Stimulated activated CD4-positive, alpha-beta T cell treated with anti-CD3 and anti-CD28 coated beads, Interleukin-15, amount 100 ng/mL, for 24 hours (primary cell): Measurements from ENCODE around the gene NEDD8.
"Not testable (repeated sequence)": the region's sequence is repeated elsewhere in the genome, so short reads cannot be mapped to it uniquely, and the experiment has no call there.

Experiments
- DNase-seq: peaks from one replicate; pipeline ENCODE4 v3.0.0-alpha.2; 2020

NEDD8 gene

DNA sequence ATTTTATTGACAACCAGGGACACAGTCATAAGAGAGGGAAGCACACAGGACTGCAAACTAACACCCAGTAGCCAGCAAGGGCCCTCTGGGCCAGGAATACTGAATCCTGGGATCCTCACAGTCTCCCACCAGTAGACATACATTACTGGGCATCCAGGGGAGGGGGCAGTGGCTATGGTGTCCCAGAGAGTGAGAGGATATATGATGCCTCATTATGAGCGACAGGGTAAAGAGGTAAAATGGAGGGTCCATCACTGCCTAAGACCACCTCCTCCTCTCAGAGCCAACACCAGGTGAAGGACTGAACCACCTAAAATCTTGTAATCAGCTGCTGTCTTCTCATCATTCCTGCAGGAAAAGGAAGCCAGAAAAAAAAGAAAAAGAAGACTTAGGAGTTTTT, 15.3 kb downstream of the NEDD8 start:
- not testable (repeated sequence) for DNase-seq

DNA sequence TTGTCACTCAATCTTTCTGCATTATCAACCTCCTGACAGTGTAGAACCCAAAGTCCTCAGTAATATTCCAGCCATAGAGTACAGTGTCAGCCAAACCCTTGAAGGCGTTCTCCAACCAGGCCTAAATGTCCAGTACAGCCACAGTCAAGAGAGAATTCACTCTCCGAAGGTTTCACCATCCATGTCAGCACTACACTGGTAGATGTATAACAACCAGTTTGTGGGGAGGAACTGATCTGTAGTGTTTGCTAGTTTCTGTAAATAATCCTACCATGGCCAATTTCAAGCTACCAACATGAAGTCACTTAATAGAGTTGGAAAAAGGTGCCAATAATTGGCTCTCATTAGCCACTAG, 15.8 kb downstream of the NEDD8 start:
- DNase-seq, result no peak

DNA sequence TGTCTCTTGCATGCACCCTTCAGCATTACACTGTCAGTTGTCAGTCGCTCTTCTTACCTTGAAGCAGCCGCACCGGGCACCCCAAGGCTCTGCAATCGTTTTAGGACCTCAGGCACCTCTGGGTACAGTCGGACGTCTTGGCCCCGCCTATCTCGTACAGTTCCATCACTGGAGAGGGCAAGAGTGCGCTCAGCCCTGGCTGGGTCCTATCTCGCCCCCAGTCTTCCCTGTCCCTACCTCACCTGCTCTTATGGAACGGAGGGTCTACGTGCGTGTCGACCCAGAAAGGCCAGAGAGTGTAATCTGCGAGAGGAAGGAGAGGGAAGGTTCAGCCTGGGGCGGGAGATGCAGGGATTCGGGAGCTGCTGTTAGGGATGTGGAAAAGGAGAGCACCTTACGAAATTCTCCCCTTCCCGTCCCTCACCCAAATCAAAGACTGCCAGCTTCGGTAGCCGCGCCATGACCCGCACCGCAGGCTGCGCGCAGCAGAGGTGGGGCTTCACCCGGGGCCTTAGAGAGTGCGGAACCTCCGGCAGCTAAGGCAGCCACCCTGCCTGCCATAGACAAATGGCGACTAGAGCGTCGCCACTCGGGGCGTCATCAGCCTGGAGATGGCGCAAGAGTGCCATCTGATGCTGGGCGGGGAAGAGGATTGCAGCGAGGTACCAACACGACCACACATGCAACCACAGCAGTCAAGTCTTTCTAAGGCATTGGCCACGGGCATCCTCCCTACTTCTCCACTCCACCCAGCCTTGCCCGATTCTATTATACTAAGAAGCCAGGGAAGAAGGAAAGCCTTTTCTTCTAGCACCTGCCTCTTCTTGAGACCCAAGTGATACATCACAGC, 16.4 kb downstream of the NEDD8 start, which contains the start of gene MDP1:
MDP1 (minus strand) TSS at position 572 of the 850 bp plus-strand sequence; CDS start at position 461, 111 bp downstream.
- peak; percentile 87 for DNase-seq

DNA sequence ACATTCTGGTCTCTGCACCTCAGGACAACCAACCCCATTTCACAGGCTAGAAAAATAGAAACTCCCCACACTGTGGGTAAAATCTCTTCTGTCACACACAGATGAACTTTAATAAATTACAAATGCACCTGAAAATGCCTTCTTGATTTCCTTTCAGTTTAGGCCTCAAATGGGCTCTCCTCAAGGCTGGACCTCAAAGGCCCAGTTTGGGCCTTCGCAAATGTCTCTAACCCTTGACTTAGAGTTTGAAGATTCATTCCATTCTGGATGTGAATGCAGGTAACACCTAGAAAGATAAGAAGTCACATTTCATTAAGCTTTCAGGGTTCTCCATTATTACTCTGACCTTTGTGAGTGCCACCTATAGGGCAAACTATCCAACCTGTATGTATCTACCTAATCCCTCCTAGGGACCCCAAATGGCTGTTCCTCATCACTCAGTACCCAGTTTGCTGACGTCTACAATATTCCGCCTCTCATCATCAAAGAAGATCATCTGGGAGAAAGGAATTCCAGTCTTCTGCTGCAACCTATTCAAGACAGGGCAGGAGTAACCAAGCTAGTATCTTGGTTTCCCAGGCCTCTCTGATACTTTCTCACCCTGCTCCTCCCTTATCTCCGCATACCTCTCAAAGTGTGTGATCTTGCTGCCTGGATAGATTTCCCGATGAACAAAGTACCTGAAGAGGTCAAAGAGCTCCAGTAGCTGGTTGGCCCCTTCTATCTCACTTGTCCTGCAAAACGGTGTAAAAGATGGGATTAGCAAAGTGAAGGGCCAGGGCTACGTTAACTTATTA, 18.1 kb downstream of the NEDD8 start:
- DNase-seq, result no peak

DNA sequence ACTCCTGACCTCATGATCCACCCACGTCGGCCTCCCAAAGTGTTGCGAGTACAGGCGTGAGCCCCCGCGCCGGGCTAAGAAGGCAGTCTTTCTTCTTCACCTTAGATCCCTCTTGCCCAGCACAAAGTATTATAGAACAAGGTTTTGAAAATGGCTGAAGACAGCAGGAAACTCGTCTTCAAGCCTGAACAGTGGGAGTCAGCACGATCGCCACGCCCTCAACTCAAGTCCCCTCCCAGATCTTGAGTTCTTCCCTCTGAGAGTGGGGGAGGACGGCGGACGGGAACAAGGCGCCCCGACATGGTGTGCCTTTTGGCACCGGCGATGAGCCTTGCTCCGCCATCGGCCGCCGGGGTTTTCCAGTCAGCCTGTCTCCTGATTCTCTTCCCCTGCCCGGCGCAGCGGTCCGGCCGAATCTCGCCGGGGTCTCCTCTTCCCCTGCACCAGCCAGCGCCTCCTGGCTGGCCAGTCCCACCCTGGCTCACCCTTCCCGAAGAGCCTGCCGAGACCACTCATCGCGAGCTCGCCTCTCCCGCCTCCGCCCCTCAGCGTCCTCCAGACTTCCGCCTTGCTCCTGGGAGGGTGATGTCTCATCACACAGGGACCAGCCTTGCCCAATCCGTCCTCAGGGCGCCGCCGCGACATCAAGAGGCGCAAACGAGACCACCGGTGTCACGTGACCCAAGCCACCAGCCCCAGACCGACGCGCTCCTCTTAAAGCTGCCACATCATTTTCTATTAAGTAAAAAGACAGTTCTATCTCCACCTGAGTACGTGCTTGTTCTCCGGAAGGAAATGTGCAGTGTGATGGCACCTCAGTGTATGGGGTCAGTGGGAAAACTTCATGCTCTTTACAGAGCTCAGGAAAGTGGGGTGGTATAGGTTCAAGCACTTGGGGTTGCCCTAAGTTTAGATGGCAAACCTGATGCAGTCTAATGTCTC, 19.0 kb downstream of the NEDD8 start, which contains the start of gene CHMP4A:
CHMP4A (minus strand) TSS at position 565 of the 942 bp plus-strand sequence; CDS start at position 516, 49 bp downstream.
- DNase-seq, result peak; percentile 99

DNA sequence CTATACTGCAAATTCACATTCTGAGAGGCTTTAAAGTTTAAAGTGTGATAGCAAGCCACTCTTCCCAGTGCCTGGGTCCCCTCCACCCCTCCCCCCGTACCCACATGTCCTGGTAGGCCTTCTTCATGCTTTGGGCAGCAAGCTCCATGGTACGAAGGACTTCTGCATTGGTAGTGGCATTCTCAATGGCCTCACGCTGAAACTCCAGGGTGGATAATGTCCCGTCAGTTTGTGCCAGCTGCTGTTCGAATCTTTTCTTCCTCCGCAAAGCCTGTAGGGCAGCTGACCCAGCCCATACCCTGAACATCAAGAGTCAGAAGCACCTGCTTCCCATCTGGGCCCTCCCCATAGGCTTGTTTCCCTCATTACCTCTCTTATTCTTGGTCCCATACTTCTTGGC, 20.9 kb downstream of the NEDD8 start:
- DNase-seq, result no peak

DNA sequence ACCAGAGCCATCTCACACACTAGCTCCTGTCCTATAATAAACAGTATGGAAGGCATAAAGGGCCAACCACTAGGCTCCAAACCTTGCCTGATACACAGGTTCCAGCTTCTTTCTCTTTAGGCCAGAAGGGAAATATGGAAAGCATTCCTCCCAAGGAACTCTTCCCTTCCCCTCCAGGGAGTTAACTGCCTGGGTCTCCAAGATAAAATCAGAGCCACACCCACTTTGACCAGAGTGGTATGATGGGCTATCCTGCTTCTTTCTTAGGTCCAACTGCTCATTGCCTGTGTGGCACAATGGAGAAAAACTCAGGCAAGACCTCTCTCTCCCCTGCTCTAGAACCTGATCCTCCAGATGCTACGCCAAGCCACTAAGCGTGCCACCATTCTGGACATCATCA, 24.5 kb downstream of the NEDD8 start:
- no peak for DNase-seq

DNA sequence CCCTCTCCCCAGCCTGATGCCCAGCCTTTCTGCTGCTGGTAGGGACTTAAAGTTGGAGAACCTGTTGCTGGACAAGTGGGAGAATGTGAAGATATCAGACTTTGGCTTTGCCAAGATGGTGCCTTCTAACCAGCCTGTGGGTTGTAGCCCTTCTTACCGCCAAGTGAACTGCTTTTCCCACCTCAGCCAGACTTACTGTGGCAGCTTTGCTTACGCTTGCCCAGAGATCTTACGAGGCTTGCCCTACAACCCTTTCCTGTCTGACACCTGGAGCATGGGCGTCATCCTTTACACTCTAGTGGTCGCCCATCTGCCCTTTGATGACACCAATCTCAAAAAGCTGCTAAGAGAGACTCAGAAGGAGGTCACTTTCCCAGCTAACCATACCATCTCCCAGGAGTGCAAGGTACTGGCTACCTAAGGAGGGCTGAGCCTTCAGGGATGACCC, 25.0 kb downstream of the NEDD8 start:
- DNase-seq, result no peak

DNA sequence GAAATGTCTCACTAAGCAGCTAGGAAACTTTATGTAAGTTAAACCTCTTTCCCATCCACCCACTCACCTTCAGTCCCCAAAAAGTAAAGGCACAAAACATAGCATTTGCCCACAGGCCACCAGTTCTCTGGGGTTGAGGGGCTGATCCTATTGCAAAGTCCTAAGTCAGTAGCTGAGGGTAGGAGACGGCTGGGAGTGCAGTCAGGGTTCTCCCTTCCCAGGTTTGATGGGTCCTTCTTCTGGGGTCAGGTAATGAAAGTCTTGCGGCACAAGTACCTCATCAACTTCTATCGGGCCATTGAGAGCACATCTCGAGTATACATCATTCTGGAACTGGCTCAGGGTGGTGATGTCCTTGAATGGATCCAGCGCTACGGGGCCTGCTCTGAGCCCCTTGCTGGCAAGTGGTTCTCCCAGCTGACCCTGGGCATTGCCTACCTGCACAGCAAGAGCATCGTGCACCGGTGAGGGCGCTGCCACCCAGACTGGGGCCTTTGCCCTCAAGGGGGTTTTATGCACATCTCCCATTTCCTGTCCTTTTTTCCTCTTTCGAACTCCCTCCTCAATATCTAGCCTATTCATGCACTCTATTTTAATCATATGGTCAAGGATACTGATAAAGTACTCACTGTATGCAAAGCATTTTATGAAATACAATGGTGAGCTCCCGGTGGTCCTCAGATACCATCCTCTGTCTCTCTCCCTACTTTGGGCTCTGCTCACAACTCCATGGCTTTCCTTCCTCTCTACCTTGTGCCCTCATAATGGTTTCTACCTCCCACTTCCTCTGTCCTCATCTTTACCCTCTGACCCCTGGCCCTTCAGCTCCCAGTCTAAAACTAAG, 25.7 kb downstream of the NEDD8 start:
- DNase-seq, result no peak

DNA sequence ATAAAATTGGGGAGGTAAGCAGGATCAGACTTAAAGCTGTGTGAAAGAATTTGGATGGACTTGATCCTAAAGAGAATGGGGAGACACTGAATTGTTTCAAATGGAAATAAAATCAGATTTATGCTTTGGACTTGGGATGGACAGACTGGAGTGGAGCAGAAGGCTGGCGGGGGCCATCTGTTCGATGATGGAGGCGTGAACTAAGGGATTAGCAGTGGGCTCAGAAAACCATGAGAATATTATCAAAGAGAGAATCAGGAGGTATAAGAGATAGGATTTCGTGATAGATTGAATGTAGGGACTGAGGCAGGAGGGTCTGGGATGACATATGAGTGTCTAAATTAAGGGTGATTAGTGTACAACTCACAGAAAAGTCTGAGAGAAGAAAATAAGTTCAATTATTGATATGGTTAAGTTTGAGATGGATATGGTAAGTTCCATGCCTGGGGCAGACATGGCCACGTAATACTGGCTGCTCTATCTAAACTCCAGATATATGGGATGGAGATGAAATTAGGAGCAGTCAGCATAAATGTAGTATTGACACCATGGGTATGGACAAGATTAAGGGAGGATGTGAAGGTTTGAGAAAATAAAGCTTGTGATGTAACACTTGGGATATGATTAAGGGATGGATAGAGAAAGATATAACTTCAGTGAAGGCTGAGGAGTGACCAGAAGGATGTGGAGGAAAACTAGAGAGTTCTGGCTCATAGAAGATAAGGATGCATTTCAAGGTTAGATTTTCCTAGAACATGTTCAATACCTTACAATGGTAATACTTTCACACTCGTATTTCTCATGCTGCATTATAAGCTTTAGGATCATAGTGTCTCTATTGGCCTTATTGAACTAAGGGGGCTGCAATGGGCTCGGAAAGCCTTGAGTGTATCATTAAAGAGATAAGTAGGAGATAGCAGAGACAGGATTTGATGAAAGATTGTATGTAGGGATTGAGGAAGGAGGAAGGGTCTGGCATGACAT, 27.7 kb downstream of the NEDD8 start:
- no peak for DNase-seq

DNA sequence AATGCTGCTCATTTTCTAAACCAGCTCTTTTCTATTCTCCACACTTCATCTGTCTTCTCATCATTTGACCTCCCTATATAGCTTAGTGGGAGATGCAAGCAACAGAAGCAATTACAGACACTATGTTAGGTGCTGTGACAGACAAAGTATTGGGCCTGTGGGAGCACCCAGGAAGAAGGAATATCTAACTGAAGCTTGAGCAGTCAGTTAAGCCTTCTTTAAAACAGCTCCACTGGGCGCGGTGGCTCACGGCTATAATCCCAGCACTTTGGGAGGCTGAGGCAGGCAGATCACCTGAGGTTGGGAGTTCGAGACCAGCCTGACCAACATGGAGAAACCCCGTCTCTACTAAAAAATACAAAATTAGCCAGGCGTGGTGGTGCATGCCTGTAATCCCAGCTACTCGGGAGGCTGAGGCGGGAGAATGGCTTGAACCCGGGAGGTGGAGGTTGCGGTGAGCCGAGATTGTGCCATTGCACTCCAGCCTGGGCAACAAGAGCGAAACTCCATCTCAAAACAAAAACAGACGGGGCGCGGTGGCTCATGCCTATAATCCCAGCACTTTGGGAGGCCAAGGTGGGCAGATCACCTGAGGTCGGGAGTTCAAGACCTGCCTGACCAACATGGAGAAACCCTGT, 28.8 kb downstream of the NEDD8 start:
- DNase-seq, result not testable (repeated sequence)

DNA sequence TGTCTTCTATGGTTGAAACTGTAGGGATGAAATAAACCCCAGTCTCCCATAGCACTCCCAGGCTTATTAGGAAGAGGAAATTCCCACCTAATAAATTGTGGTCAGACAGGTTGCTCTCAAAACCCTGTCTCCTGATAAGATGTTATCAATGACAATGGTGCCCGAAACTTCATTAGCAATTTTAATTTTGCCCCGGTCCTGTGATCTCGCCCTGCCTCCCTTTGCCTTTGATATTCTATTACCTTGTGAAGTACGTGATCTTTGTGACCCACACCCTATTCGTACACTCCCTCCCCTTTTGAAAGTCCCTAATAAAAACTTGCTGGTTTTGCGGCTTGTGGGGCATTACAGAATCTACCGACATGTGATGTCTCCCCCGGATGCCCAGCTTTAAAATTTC, 29.6 kb downstream of the NEDD8 start:
- DNase-seq, result not testable (repeated sequence)

DNA sequence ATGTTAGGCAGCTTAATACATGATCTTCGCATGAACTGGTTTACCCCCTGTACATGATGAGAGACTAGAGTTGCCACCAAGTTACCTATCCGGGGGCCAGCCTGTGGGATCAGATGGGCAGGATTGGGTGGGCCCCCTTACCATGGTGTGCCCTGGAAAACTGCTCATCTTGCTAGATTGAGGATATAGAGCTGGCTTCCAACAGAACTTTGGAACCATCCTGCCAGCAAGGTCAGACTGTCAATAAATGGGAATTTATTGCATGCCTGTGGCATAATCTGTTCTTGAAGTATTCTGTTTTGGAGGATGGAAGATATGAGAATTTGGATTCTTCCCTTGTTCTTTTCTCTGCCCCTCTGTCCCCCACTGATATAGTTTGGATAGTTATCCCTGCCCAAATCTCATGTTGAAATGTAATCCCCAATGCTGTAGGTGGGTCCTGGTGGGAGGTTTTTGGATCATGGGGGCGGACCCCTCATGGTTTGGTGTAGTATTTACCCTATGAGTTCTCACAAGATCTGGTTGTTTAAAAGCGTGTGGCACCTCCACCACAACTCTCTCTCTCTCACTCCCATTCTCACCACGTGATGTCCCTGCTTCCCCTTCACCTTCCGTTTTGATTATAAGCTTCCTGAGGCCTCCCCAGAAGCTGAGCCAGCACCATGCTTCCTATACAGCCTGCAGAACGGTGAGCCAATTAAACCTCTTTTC, 33.2 kb downstream of the NEDD8 start:
- no peak for DNase-seq

DNA sequence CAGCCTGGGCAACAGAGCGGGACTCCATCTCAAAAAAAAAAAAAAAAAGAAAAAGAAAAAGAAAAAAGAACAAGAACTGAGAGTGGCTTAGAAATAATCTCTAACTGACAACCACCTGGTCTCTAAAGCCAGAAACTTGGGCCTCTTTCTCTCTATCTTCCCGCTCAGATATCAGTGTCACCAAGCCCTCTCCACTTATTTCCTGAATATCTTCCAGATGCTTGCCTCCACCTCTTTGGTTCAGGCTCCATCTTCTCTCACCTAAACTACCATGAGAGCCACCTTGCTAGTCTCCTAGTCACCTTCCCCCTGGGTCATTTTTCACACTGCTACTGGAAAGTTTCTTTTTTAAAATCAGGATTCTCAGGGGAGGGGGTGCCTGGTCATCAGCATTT, 35.1 kb downstream of the NEDD8 start:
- DNase-seq, result no peak

DNA sequence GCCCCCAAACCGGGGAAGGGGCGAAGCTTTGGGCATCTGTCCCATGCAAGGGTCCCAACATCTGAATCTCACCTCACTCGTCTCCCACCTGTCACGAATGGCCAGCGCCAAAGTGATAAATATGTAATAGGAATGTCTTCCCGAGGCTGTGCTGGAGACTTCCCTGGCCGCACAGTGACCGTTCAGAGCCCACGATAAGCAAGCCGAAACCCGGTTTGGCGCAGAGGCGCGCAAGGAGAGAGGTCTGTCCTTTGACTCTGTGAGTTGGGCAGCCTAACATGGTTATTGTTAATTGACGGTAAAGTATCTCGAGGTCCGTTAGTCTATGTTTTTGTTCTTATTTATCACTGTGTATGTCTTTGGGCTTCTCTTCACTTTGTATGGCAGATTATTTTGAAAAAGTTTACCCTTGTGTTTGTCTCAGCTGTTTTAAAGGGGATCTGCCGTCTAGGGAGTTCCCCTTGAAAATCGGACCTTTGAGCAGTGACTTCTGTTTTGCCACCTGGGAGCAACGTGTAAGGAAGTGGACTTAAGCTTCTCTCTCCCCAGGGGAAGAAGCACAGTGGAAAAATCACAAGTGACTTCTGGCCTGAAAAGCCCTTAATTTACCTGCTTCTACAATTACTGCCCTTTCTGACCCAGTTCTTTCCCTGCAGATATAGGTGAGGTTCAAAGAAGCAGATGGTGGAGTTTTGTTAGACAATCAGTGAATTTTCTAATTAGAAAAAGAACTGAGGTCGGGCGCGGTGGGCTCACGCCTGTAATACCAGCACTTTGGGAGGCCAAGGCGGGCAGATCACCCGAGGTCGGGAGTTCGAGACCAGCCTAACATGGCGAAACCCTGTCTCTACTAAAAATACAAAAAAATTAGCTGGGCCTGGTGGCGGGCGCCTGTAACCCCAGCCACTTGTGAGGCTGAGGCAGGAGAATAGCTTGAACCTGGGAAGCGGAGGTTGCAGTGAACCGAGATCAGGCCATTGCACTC, 35.8 kb downstream of the NEDD8 start:
- DNase-seq, result no peak

DNA sequence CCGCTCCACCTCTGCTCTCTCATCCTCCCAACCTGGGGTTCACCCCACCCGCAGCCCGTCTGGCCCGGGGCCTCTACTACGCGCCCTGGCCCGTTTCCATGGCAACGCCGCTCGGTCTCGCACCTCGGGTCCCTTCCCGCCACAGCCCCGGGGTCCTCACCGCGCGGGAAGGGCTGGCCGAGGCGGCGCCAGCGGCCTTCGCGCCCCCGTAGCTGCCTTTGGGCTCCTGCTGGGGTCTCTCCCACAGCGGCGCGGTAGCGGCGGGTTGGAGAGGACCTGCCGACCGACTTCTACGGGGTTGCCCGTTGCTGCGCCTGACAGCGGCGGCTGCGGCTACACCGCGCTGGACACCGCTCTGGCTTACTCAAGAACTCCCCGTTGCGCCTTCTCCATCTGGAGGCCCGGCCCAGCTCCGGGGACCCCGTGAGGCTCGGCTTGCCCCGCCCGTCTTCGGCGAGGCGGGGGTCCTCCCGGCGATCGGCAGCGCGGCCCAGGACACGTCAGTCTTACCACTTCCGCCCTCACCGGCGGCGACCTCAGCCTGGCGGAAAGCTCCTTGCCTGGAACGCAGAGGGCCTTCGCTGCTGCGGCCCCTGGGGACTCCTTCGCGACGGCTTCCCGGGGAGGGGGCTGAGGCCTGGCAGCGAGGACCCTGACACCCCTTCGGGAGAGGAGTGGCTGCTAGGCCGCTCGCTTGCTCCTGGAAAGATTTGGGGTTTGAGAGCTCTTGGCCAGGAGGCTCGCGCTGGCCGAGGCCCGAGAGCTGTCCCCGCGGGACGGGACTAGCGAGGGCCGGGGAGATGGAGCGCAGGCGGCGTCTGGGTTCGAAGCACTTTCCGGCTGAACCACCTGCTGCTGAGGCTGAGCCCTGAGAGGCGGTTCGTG, 36.7 kb downstream of the NEDD8 start, which contains the start of gene TM9SF1:
TM9SF1 (minus strand) TSS at position 256 of the 885 bp plus-strand sequence. CDS start 422 bp downstream, outside the sequence.
- peak; percentile 90 for DNase-seq

DNA sequence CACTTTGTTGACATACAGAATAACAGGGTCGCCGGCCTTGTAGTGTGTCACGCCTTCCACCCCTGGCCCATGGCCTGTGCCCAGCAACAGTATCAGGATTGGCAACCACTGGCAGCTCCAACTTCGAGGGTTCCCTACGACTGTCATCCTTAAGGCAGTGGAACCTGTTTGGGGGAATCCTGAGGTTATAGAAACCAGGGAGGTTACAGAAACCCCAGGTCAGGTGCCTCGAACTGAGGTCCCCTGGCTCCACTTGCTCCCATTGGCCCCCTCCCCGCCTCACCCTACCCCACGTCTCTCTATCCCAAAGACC, 37.3 kb downstream of the NEDD8 start:
- DNase-seq, result no peak
